GM19238 (cell line): ENCODE measurements around the gene ALDOA.

Experiments used
- DNase-seq: peaks from one replicate; pipeline ENCODE4 v3.0.0; 2011; ENCODE audit warnings: low spot score; ENCODE audit not compliant: insufficient read length

ALDOA gene

GRCh38 chr16:30068750-30069610, 3.4 kb downstream of the ALDOA start:
- DNase-seq = no peak

GRCh38 chr16:30069611-30070462, 4.3 kb downstream of the ALDOA start:
- no peak for DNase-seq

- no peak for DNase-seq
Observed at GRCh38 chr16:30070490-30070889, 4.9 kb downstream of the ALDOA start.

GRCh38 chr16:30075503-30076275, 10.1 kb downstream of the ALDOA start, which contains the start of gene PPP4C:
TSS of gene PPP4C (plus strand) at chr16:30075994. CDS start at chr16:30076378, 384 bp downstream.
- peak; percentile 97 for DNase-seq

- DNase-seq = no peak
Observed at GRCh38 chr16:30076276-30076791, 10.8 kb downstream of the ALDOA start.

- DNase-seq = no peak
Observed at GRCh38 chr16:30077656-30078055, 12.1 kb downstream of the ALDOA start.

- no peak for DNase-seq
Observed at GRCh38 chr16:30078744-30079143, 13.2 kb downstream of the ALDOA start.

GRCh38 chr16:30079480-30079879, 13.9 kb downstream of the ALDOA start:
- DNase-seq = no peak

GRCh38 chr16:30082545-30083090, 17.1 kb downstream of the ALDOA start:
- no peak for DNase-seq

GRCh38 chr16:30083216-30084055, 17.9 kb downstream of the ALDOA start:
- no peak for DNase-seq

- DNase-seq = no peak
Observed at GRCh38 chr16:30084096-30084815, 18.7 kb downstream of the ALDOA start.

- no peak for DNase-seq
Observed at GRCh38 chr16:30084816-30085159, 19.2 kb downstream of the ALDOA start.

GRCh38 chr16:30085247-30085646, 19.7 kb downstream of the ALDOA start:
- DNase-seq = no peak

- DNase-seq = no peak
Observed at GRCh38 chr16:30085820-30086219, 20.3 kb downstream of the ALDOA start.

- no peak for DNase-seq
Observed at GRCh38 chr16:30086291-30087140, 21.0 kb downstream of the ALDOA start.

- DNase-seq = no peak
Observed at GRCh38 chr16:30087181-30087898, 21.8 kb downstream of the ALDOA start.

GRCh38 chr16:30088237-30088831, 22.8 kb downstream of the ALDOA start:
- DNase-seq = no peak
